GM19397 (cell line): ENCODE data around the gene STOX2.

ENCODE experiments used
- ATAC-seq: cut with Tn5 transposase; IDR thresholded peaks from one replicate; pipeline ENCODE4 v1.9.1; 2021; ENCODE audit warnings: mild to moderate bottlenecking, moderate library complexity; ENCODE audit not compliant: unreplicated experiment

Gene STOX2

GRCh38 chr4:183889190-183889589, 15.9 kb upstream of the STOX2 start:
- no peak for ATAC-seq

GRCh38 chr4:183897193-183897592, 7.9 kb upstream of the STOX2 start:
- no peak for ATAC-seq

GRCh38 chr4:183898456-183898855, 6.7 kb upstream of the STOX2 start:
- no peak for ATAC-seq

- no peak for ATAC-seq
Observed at GRCh38 chr4:183903021-183903760, 1.9 kb upstream of the STOX2 start.

- no peak for ATAC-seq
Observed at GRCh38 chr4:183905593-183906488, 734 bp downstream of the STOX2 start.

- ATAC-seq = no peak
Observed at GRCh38 chr4:183906489-183906738, 1.3 kb downstream of the STOX2 start.

GRCh38 chr4:183906739-183907651, 1.9 kb downstream of the STOX2 start:
- ATAC-seq = no peak

- ATAC-seq = no peak
Observed at GRCh38 chr4:183907871-183908683, 3.0 kb downstream of the STOX2 start.

- no peak for ATAC-seq
Observed at GRCh38 chr4:183909187-183909586, 4.1 kb downstream of the STOX2 start.

GRCh38 chr4:183909801-183910200, 4.7 kb downstream of the STOX2 start:
- ATAC-seq = no peak

GRCh38 chr4:183912585-183912984, 7.5 kb downstream of the STOX2 start:
- ATAC-seq = no peak

- ATAC-seq = no peak
Observed at GRCh38 chr4:183915976-183916375, 10.9 kb downstream of the STOX2 start.

- no peak for ATAC-seq
Observed at GRCh38 chr4:183918696-183919095, 13.6 kb downstream of the STOX2 start.

- no peak for ATAC-seq
Observed at GRCh38 chr4:183919141-183919540, 14.0 kb downstream of the STOX2 start.

GRCh38 chr4:183920512-183920911, 15.4 kb downstream of the STOX2 start:
- no peak for ATAC-seq

GRCh38 chr4:183921335-183921734, 16.2 kb downstream of the STOX2 start:
- ATAC-seq = no peak

- ATAC-seq = no peak
Observed at GRCh38 chr4:183924362-183925044, 19.4 kb downstream of the STOX2 start.

- ATAC-seq = no peak
Observed at GRCh38 chr4:183926950-183927349, 21.8 kb downstream of the STOX2 start.

- no peak for ATAC-seq
Observed at GRCh38 chr4:183932576-183932975, 27.5 kb downstream of the STOX2 start.

- ATAC-seq = no peak
Observed at GRCh38 chr4:183934761-183935160, 29.7 kb downstream of the STOX2 start.
